VCaP (cell line): ENCODE data around the gene KRTAP5-9.
"Not testable (repeated sequence)": the region's sequence is repeated elsewhere in the genome, so short reads cannot be mapped to it uniquely, and the experiment has no call there.

ENCODE experiments used
- H3K27ac ChIP-seq: fragments of 450-650 bp; 2 replicates; pipeline ENCODE4 v1.5.1; 2017
- TF ChIP-seq, protein P1 (sequence below): fragments of 450-650 bp; conservative IDR thresholded peaks from 2 replicates; pipeline ENCODE4 v1.5.1; 2017; ENCODE audit warnings: mild to moderate bottlenecking, moderate library complexity

Gene KRTAP5-9

DNA sequence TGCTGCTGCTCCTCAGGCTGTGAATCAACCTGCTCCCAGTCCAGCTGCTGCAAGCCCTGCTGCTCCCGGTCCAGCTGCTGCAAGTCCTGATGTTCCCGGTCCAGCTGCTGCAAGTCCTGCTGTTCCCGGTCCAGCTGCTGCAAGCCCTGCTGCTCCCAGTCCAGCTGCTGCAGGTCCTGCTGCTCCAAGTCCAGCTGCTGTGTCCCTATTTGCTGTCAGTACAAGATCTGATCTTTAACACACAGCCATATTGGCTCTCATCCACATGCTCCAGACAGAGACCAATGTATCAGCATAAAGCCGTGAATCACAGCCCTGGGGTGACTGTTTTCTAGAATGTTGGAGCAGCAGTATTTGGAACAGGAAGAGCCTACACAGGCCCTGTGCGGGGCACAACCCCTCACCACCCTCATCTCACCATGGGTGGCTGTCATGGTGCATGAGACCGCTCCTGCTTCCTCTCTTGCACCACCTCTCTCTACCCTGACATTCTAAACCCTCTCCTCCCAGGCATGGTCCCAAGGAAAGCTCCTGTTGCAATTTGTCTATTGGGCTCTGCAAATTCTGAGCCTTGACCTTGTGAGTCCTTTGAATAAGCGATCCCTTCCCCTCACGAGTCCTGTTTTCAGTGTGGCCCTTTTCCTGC lies 20.6 kb downstream of the KRTAP5-9 start:
- TF ChIP-seq, protein P1, sequence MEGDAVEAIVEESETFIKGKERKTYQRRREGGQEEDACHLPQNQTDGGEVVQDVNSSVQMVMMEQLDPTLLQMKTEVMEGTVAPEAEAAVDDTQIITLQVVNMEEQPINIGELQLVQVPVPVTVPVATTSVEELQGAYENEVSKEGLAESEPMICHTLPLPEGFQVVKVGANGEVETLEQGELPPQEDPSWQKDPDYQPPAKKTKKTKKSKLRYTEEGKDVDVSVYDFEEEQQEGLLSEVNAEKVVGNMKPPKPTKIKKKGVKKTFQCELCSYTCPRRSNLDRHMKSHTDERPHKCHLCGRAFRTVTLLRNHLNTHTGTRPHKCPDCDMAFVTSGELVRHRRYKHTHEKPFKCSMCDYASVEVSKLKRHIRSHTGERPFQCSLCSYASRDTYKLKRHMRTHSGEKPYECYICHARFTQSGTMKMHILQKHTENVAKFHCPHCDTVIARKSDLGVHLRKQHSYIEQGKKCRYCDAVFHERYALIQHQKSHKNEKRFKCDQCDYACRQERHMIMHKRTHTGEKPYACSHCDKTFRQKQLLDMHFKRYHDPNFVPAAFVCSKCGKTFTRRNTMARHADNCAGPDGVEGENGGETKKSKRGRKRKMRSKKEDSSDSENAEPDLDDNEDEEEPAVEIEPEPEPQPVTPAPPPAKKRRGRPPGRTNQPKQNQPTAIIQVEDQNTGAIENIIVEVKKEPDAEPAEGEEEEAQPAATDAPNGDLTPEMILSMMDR: no peak
- H3K27ac ChIP-seq: no peak overlapping the region

DNA sequence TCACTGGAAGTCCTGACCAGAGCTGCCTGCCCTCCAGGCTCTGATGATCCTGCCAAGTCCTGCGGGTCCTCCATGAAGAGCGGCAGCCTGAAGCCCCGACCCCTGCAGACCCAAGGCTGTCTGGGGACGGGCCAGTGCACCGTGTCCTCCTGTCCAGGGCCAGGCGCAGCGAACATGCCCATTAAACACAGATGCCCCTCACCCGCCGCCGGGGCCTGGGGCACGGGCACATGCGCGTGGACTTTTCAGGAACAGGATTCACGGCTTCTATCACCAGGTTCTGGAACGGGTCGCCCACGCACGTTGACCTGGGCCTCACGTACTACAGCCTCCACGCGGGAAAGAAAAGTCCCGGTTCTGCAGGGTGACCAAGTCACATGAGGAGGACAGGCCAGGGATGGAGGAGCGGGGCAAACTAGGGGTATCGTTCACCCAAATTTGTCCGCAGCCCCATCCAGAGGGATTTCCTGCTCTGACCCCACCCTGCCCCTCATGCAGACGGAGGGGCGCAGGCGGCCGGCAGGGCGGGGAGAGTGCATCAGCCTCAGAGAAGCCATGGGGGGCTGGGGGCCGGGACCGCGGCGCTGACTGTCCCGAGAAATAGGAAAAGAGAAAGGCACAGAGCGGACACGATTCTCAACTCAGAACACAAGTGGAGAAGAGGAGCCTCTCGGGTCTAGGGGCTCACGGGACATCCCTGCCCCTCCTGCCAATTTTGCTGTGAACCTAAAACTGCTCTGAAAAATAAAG lies 23.1 kb downstream of the KRTAP5-9 start:
- not testable (repeated sequence) for H3K27ac ChIP-seq

DNA sequence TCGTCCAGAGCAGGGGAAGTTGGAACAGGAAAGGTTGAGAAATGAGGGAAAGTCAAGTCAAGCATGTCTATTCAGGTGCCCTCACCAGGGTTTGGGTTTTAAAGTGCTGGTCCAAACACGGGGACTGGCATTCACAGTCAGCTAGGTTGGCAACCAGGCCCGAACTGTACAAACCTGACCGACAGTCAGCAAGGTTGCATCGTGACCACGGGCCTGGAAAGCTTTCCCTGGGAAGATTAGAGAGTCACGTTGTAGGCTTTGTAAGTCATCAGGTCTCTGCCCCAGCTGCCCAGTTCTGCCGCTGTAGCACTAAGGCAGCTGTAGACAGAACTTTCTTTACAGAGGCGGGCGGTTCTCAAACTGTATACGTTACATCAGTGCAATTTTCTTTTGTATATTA lies 24.6 kb downstream of the KRTAP5-9 start:
- TF ChIP-seq, protein P1: no peak
- no peak overlapping the region for H3K27ac ChIP-seq

DNA sequence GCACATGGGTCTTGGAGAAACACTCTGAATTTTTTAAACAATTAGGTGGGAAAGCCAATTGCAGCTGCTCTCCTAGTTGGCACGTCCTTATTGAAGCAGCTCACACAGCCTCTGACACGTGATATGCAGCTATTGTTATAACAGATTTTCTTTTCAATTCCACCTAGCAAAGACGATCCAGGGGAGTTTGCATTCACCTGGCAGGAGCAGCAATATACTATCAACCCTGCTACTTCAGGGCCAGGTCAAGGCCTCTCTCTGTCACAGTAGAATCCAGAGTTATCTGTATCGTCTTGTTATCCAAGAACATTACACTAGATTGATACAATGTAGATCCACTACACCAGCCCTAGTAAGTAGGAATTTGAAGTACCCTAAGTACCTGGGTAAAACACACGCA lies 26.2 kb downstream of the KRTAP5-9 start:
- TF ChIP-seq, protein P1: no peak
- no peak overlapping the region for H3K27ac ChIP-seq

DNA sequence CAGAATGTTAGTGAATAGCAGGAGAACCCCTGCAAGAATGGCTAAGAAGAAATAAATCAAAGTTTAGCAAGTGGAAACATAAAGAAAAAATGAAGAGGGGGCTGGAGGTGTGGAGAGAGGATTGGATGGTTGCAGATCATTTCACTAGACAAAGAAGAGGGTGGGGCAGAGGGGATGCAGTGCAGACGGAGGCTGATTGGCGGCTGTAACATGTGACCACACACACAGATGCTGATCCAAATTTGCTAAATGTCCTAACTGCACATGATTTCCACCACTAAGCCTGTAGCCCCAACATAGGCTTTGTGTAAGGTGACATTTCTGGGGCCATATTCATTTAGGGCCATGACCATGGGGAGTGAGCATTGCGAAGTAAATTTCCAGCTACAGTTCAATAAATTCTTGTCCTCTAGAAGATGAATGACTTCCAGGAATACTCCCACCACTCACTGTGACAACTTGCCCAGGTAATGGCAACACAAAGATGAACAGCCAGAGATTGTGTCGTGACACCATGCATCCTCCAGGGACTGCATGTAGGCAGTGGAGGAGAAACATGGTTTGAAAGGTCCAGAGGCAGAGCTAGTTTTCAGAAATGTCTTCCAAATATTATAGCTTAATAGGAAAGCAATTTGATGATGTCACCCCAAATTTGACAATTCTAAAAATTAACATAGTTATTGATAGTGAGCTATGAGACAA lies 27.7 kb downstream of the KRTAP5-9 start:
- TF ChIP-seq, protein P1: no peak
- H3K27ac ChIP-seq: no peak overlapping the region

DNA sequence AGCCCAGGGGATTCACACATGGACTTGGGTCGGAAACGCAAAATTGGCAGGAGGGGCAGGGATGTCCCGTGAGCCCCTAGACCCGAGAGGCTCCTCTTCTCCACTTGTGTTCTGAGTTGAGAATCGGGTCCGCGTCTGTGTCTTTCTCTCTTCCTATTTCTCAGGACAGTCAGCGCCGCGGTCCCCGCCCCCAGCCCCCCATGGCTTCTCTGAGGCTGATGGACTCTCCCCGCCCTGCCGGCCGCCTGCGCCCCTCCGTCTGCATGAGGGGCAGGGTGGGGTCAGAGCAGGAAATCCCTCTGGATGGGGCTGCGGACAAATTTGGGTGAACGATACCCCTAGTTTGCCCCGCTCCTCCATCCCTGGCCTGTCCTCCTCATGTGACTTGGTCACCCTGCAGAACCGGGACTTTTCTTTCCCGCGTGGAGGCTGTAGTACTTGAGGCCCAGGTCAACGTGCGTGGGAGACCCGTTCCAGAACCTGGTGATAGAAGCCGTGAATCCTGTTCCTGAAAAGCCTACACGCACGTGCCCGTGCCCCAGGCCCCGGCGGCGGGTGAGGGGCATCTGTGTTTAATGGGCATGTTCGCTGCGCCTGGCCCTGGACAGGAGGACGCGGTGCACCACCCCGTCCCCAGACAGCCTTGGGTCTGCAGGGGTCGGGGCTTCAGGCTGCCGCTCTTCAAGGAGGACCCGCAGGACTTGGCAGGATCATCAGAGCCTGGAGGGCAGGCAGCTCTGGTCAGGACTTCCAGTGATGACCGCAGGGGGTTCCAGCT lies 28.7 kb downstream of the KRTAP5-9 start:
- H3K27ac ChIP-seq: not testable (repeated sequence)

DNA sequence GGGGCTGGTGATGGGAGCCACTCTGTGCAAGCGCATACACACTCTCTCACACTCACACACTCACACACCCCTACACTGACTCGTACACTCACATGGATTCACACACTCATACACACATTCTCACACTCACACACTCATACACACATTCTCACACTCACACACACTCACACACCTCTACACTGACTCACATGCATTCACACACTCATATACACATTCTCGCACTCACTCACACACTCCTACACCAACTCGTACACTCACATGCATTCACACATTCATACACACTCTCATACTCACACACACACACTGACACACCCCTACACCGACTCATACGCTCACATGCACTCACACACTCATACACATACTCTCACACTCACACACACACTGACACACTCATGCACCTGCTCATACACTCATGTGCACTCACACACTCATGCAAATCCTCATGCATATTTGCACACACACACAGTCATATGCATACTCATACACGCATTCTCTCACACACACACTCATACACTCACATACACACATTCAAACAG lies 29.3 kb downstream of the KRTAP5-9 start:
- TF ChIP-seq, protein P1: no peak
- H3K27ac ChIP-seq: no peak overlapping the region

DNA sequence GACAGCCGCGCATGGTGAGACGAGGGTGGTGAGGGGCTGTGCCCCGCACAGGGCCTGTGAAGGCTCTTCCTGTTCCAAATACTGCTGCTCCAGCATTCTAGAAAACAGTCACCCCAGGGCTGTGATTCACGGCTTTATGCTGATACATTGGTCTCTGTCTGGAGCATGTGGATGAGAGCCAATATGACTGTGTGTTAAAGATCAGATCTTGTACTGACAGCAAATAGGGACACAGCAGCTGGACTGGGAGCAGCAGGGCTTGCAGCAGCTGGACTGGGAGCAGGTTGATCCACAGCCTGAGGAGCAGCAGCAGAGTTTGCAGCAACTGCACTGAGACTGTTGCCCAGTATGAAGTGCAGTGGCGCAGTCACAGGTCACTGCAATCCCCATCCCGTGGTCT lies 31.3 kb downstream of the KRTAP5-9 start:
- peak overlapping the region; percentile 15; the same call in 1 of the 2 replicates for H3K27ac ChIP-seq
